Renal pelvis (tissue), 4 donors: Measurements from ENCODE around the gene ANKHD1. TPM values are rescaled to one million over a fixed set of nuclear protein-coding genes. Genes with fewer than 3 reads are reported as not detected.

Experiments
- DNase-seq: peaks from one replicate; pipeline ENCODE4 v3.0.0-alpha.2; 2013
- polyA plus RNA-seq, 3 donors: library from polyadenylated mRNA; unstranded; fragments of 120-200 nt; gene quantifications; one replicate each; pipeline ENCODE4 v1.2.1, GENCODE V29; 2013; ENCODE audit not compliant: insufficient read length in 3 of 3

The ANKHD1 gene
- polyA plus RNA-seq, 3 donors: 96.7 to 152 (median 126) TPM

DNA sequence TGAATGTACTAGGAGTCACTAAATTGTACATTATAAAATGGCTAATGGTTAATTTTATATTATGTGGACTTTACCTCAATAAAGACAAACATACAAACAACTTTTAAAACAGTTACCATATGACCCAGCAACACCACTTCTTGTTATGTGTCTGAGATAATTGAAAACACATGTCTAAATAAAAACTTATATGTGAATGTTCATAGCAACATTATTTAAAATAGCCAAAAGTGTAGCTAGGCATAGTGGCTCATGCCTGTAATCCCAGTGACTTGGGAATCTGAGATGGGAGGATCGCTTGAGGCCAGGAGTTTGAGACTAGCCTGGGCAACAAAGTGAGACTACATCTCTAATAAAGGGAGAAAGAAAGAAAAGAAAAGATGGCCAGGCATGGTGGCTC lies 185.9 kb downstream of the ANKHD1 start:
- no peak for DNase-seq

DNA sequence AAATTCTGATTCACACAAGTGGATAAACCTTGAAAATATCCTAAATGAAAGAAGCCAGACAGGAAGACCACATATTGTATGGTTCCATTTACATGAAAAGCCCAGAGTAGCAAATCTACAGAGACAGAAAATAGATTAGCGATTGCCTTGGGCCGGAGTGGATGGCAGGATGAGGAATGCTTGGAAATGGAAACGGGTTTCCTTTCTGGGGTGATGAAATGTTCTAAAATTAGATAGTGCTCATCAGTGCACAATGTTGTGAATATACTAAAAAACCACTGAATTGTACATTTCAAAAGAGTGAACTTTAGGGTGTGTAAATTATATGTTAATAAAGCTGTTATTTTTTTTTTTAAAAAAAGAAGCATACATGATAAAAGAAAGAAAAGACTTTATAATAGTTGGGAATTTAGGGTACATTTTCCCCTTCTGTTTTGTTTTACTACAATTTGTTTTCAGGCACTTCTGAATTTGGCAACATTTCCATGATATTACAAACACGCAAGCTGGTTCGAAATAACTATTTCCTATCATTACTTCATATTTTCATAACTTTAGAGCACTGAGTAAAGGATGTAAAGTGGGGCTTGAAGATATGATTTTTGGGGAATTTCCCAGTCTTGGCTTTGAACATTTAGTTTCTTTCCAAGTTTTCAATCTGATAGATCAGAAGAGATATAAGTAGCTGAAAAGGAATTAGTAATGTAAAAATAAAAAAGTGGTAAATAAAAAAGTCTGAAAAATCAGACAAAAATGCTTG lies 186.9 kb downstream of the ANKHD1 start:
- DNase-seq: no peak

Other genes starting within 250 kb of the ANKHD1 start
- gene CYSTM1, start 226.6 kb upstream of the ANKHD1 start, polyA plus RNA-seq: 10 to 100 TPM; 68.2 to 72.4 (median 72.0) TPM
- gene PFDN1, start 98.7 kb upstream of the ANKHD1 start, polyA plus RNA-seq: 100 to 1,000 TPM in 2 of 3 donors, 10 to 100 TPM in 1; 77.4 to 112 (median 100) TPM
- gene HBEGF, start 55.2 kb upstream of the ANKHD1 start, polyA plus RNA-seq: 10 to 100 TPM in 1 of 3 donors, 1 to 10 TPM in 2; 7.5 to 10.4 (median 9.1) TPM
- gene SLC4A9, start 41.6 kb upstream of the ANKHD1 start, polyA plus RNA-seq: 10 to 100 TPM; 12.4 to 36.4 (median 22.9) TPM
- gene EIF4EBP3, start 145.8 kb downstream of the ANKHD1 start, polyA plus RNA-seq: 10 to 100 TPM; 10.6 to 15.0 (median 11.9) TPM
- 10 to 100 TPM; 26.8 to 31.7 (median 27.0) TPM for gene SRA1, start 155.6 kb downstream of the ANKHD1 start, polyA plus RNA-seq
- gene APBB3, start 162.8 kb downstream of the ANKHD1 start, polyA plus RNA-seq: 10 to 100 TPM; 31.8 to 65.7 (median 61.0) TPM
- gene SLC35A4, start 163.0 kb downstream of the ANKHD1 start, polyA plus RNA-seq: 10 to 100 TPM; 77.1 to 87.2 (median 85.2) TPM
- 10 to 100 TPM in 2 of 3 donors, 1 to 10 TPM in 1; 8.4 to 10.6 (median 10.3) TPM for gene CD14, start 231.3 kb downstream of the ANKHD1 start, polyA plus RNA-seq
- gene TMCO6, start 237.6 kb downstream of the ANKHD1 start, polyA plus RNA-seq: 10 to 100 TPM; 16.5 to 25.0 (median 22.1) TPM
- 10 to 100 TPM; 83.0 to 99.7 (median 99.4) TPM for gene NDUFA2, start 245.8 kb downstream of the ANKHD1 start, polyA plus RNA-seq
- 100 to 1,000 TPM; 147 to 180 (median 177) TPM for gene IK, start 246.0 kb downstream of the ANKHD1 start, polyA plus RNA-seq